Neutrophil (primary cell): ENCODE results near the gene TOLLIP.

Source experiments
- H3K27ac ChIP-seq: fragments of 200-600 bp; sonication (generic); 2 replicates; pipeline ENCODE4 v1.5.1; 2016; ENCODE audit warnings: mild to moderate bottlenecking, moderate library complexity
- H3K27me3 ChIP-seq: fragments of 200-600 bp; sonication (generic); 2 replicates; pipeline ENCODE4 v1.6.0; 2016; ENCODE audit warnings: mild to moderate bottlenecking
- H3K36me3 ChIP-seq: fragments of 200-600 bp; sonication (generic); 2 replicates; pipeline ENCODE4 v1.5.1; 2017
- H3K4me1 ChIP-seq, 2 experiments: fragments of 200-600 bp in 1 of 2; sonication (generic) in 1 of 2; 1 replicate in 1 of 2; 2 replicates in 1 of 2; pipeline versions ENCODE4 v1.5.1 to v1.6.1; 2013 to 2016; ENCODE audit warnings: low read depth in 1 of 2, low read length in 1 of 2, mild to moderate bottlenecking in 1 of 2, moderate library complexity in 1 of 2; ENCODE audit not compliant: control insufficient read depth in 1 of 2, insufficient read depth in 1 of 2
- H3K4me3 ChIP-seq, 2 experiments: fragments of 200-600 bp in 1 of 2; sonication (generic) in 1 of 2; 1 replicate in 1 of 2; 2 replicates in 1 of 2; pipeline ENCODE4 v1.5.1; 2013 to 2016; ENCODE audit warnings: low read depth in 1 of 2, low read length in 1 of 2, mild to moderate bottlenecking in 1 of 2, moderate library complexity in 1 of 2
- H3K9me3 ChIP-seq: fragments of 200-600 bp; sonication (generic); 2 replicates; pipeline ENCODE4 v1.5.1; 2016
- CTCF ChIP-seq: fragments of 200-600 bp; sonication (generic); IDR thresholded peaks from 2 replicates; pipeline ENCODE4 v1.5.1; 2016; ENCODE audit warnings: antibody characterized with exemption

The TOLLIP gene

GRCh38 chr11:1306186-1307162, 3.0 kb downstream of the TOLLIP start:
- no peaks in the 10 kb centered on the region for H3K9me3 ChIP-seq
- peaks cover 65 to 68% of the 10 kb centered on the region in 2 experiments for H3K4me1 ChIP-seq
- no peak for TF ChIP-seq CTCF
- no peaks in the 10 kb centered on the region for H3K27me3 ChIP-seq
- peak overlapping the region; percentile 96 for H3K27ac ChIP-seq
- peak overlapping the region; percentile 70 to 78 for H3K4me3 ChIP-seq
- H3K36me3 ChIP-seq, result peaks cover 17% of the 10 kb centered on the region

DNA sequence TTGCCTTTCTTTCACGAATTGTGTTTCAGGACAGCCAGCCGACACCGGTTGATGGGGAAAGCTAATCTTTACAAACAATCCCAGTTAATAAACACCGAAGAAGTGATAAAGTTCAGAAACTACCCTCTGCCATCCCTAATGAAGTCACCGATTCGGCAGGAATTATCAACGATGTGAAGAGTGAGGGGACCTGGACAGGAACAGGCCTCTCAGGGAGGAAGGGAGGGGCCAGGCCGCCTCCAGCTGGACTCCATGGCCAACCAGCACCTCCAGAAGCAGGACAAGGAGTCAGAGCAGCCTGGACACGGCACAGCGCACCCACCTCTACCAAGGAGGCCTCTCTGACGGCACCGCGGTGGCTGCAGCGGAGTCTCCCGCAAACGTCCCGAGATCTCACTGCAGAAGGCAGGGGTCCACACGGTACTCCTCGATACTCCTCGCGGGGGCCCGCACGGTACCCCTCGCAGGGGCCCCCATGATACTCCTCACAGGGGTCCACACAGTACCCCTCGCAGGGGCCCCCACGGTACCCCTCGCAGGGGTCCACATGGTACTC, 3.9 kb downstream of the TOLLIP start:
- peaks cover 56 to 62% of the 10 kb centered on the region in 2 experiments for H3K4me1 ChIP-seq
- H3K9me3 ChIP-seq, result no peaks in the 10 kb centered on the region
- no peak overlapping the region for H3K4me3 ChIP-seq
- peak overlapping the region; percentile 18 for H3K27ac ChIP-seq
- no peaks in the 10 kb centered on the region for H3K27me3 ChIP-seq
- H3K36me3 ChIP-seq, result peaks cover 21% of the 10 kb centered on the region
- TF ChIP-seq CTCF, result no peak

DNA sequence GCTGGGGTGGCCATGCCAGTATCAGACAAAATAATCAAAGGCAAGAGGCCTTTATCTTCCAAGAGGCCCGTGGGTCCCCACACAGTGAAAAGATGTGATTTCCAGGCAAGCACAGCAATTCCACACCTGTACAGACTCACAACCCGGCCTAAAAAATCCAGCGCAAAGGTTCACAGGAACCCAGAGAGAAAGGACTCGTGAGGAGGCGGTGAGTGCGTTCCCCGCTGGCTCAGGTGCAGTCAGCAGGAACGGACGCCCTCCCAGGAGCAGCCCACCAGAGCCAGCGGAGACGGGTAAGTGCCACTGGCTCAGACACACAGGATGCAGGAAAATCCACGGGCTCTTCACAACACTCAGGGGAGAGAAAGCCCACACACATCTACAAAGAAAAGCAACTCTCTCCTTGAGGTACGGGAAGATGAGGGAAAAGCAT, 4.4 kb downstream of the TOLLIP start:
- no peak overlapping the region for H3K4me3 ChIP-seq
- peak overlapping the region; percentile 18 for H3K27ac ChIP-seq
- TF ChIP-seq CTCF, result no peak
- no peaks in the 10 kb centered on the region for H3K27me3 ChIP-seq
- no peaks in the 10 kb centered on the region for H3K9me3 ChIP-seq
- H3K36me3 ChIP-seq, result peaks cover 23% of the 10 kb centered on the region
- H3K4me1 ChIP-seq, result peaks cover 53 to 62% of the 10 kb centered on the region in 2 experiments

GRCh38 chr11:1304380-1304779, 5.1 kb downstream of the TOLLIP start:
- TF ChIP-seq CTCF, result no peak
- H3K36me3 ChIP-seq, result peaks cover 23% of the 10 kb centered on the region
- no peak overlapping the region for H3K4me3 ChIP-seq
- peaks cover 56 to 64% of the 10 kb centered on the region in 2 experiments for H3K4me1 ChIP-seq
- no peak overlapping the region for H3K27ac ChIP-seq
- H3K9me3 ChIP-seq, result no peaks in the 10 kb centered on the region
- H3K27me3 ChIP-seq, result no peaks in the 10 kb centered on the region

DNA sequence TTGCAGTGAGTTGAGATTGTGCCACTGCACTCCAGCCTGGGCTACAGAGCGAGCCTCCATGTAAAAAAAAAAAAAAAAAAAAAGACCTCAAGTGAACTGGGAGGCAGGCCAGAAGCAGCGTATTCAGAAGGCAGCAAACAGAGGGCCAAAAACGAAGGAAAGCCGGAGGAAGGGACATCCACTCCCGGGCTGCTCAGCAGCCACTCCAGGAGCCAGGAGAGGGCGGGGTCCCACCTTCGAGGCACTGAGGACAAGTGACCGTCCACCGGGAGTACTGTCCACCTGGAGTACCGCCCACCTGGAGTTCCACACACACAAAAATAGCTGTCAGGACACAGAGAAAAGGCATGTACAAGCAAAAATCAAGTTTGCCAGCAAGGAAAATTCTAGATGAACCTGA, 5.5 kb downstream of the TOLLIP start:
- Histone ChIP-seq H3K27me3 (no peaks in the 10 kb centered on the region), H3K4me3 (no peak overlapping the region), H3K36me3 (peaks cover 23% of the 10 kb centered on the region), H3K9me3 (no peaks in the 10 kb centered on the region), H3K4me1 (peaks cover 60 to 68% of the 10 kb centered on the region in 2 experiments), H3K27ac (no peak overlapping the region)
- TF ChIP-seq CTCF, result no peak
